SK-N-MC (cell line): ENCODE results near the gene GFY.

ENCODE experiments used
- EZH2 ChIP-seq: fragments of 200-600 bp; sonication (generic); IDR thresholded peaks from one replicate; pipeline ENCODE4 v1.6.1; 2017; ENCODE audit warnings: antibody characterized with exemption
- POLR2AphosphoS5 ChIP-seq: IDR thresholded peaks from 2 replicates; pipeline ENCODE4 v1.6.1; 2012; ENCODE audit warnings: mild to moderate bottlenecking, low read depth, low read length, borderline replicate concordance

DNA sequence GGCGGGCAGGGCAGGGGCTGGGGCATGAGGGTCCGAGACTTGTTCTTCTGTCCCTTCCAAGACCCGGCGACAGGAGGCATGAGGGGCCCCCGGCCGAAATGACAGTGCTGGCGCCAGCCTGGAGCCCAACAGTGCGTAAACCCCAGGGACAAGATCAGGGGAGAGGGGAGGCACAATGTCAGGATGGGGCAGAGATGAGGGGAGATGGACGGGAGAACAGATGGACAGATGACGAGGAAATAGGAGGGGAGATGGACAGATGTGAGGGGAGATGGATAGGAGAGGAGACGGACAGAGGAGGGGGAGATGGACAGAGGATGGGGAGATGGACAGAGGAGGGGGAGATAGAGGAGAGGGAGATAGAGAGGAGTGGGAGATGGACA, 49.3 kb downstream of the GFY start:
- TF ChIP-seq POLR2AphosphoS5 = no peak
- no peak for TF ChIP-seq EZH2
